Measurements from ENCODE around the gene KASH5. TPM values are rescaled to one million over a fixed set of nuclear protein-coding genes. Genes with fewer than 3 reads are reported as not detected.

The KASH5 gene
- total and polyA plus RNA-seq, 12 donors, result not detected

DNA sequence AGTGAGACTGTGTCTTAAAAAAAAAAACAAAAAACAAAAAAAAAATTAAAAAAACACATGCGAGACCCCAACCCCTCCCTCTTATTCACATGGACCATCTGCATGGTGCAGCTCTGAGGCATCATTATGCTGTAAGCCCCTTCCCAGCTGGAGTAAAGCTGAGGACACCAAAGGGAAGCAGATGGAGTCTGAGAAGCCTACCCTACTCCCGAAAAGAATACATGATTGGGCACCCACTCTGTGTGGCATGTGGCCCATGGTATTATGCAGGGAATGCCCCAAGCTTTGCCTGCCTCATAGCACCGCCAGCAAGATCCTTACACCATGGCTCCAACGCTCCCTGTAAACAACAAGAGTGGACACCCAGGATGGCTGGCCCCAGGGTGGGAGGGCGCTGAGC, 30.5 kb downstream of the KASH5 start:
- no peaks in the 10 kb centered on the region for H3K9me3 ChIP-seq
- no peak overlapping the region for H3K27ac ChIP-seq
- no peaks in the 10 kb centered on the region for H3K36me3 ChIP-seq
- no peak overlapping the region for H3K4me3 ChIP-seq
- intact Hi-C loops (cut with DNase I), result no loop called here
- DNase-seq (no peak), ATAC-seq (no peak)
- peaks cover 4 to 31% (median 26%) of the 10 kb centered on the region in 9 donors for H3K4me1 ChIP-seq
- TF ChIP-seq CTCF (IDR thresholded peaks at IDR 0.05), result no peak
- 80 to 96% methylated on average over 5 of the region's 5 CpGs for WGBS, 2 donors
- peaks cover 4 to 87% (median 77%) of the 10 kb centered on the region in 7 donors for H3K27me3 ChIP-seq

DNA sequence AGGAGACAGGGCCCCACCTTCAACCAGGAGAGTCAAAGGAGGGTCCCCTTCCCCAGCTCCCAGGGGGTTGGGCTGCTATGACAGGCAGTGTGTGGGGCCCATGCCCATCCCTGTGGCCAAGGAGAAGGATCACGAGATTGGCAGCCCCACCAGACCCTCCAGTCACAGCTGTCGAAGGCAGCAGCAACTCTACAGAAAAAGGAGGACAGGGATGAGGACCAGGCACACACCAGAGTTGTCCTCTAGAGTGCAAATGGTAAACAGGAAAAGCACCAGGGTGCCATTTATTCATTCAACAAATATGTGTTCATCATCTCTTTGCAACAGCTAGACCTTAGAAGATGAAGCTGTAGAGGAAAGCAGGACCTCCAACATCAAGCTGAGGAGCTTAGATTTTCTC, 31.1 kb downstream of the KASH5 start:
- Histone ChIP-seq H3K36me3 (no peaks in the 10 kb centered on the region), H3K4me3 (no peak overlapping the region), H3K9me3 (no peaks in the 10 kb centered on the region), H3K27me3 (peaks cover 4 to 93% (median 84%) of the 10 kb centered on the region in 7 donors), H3K27ac (no peak overlapping the region), H3K4me1 (peaks cover 5 to 34% (median 30%) of the 10 kb centered on the region in 9 donors)
- no peak for TF ChIP-seq CTCF (IDR thresholded peaks at IDR 0.05)
- intact Hi-C loops (cut with DNase I), result no loop called here
- no peak for DNase-seq
- no peak for ATAC-seq
- WGBS, 2 donors, result 81 to 82% methylated on average over 2 of the region's 2 CpGs

DNA sequence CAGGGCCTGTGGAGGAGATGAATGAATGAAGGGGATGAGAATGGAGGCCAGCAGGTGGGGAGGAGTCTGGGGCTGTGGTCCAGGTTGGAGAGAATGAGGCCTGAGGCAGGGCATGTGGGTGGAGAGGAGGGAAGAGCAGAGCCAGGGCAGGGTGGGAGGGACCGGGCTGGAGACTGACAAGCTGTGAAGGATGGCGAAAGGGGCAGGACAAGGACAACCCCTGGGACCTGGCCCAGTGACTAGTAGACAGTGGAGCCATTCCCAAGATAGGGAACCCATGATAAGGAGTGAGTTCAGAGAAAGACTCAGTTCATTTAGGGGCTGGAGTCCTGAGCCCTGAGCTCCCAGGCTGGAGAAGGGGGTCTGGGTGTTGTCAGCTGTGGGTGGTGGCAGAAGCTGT, 32.2 kb downstream of the KASH5 start:
- Histone ChIP-seq H3K27ac (no peak overlapping the region), H3K4me3 (no peak overlapping the region), H3K27me3 (peaks cover 4 to 100% (median 92%) of the 10 kb centered on the region in 7 donors), H3K4me1 (peaks cover 5 to 34% (median 30%) of the 10 kb centered on the region in 9 donors), H3K9me3 (no peaks in the 10 kb centered on the region), H3K36me3 (no peaks in the 10 kb centered on the region)
- intact Hi-C loops (cut with DNase I), result no loop called here
- WGBS, 2 donors, result 48 to 62% methylated on average over 2 of the region's 2 CpGs
- TF ChIP-seq CTCF (IDR thresholded peaks at IDR 0.05), result no peak
- ATAC-seq (no peak), DNase-seq (no peak)

DNA sequence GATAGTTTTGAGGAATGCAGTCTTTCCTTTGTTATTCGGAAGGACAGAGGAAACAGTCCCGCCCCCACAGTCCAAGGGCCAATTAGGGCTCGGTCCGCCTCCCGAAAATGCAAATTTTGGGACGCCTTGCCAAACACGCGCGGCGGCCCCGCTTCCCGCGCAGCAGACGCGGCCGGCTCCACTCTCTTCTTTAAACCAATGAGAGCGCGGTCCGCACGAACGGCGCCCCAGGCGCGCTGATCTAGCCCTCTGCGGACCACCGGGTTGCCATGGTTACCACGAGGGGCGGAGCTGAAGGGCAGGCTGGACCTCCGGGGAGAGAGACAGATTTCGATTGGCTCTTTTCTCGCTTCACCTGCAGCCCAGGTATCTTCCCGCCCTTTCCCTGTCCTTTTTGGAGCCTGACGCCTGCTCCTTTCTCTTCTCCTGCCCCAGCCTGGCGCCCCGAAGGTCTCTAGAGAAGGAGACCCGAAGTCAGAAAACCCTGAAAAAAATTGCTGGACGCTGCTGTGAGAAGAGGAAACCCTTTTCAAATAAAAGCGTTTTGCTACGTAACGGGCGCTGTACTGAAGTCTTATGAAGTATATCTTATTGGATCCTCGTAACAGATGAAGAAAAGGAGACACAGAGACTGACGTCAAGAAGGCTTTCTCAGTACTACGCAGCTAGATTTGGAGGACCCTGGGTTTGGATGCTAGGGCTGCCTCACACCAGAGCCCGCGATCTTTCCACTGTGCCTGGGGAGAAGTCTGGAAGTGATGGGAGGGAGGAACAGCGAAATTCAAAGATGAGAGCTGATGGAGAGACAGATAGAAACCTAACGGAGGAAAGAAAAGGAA, 33.2 kb downstream of the KASH5 start:
- Histone ChIP-seq H3K36me3 (no peaks in the 10 kb centered on the region), H3K9me3 (no peaks in the 10 kb centered on the region), H3K27ac (no peak overlapping the region), H3K4me1 (peaks cover 5 to 38% (median 30%) of the 10 kb centered on the region in 9 donors), H3K4me3 (peak overlapping the region in 6 of 10 donors; percentile 10 to 38 (median 29)), H3K27me3 (peaks cover 7 to 100% (median 95%) of the 10 kb centered on the region in 7 donors)
- DNase-seq (peak; percentile 67 to 73), ATAC-seq (peak; percentile 60 to 86 (median 76))
- intact Hi-C loops (cut with DNase I), result no loop called here
- TF ChIP-seq CTCF (IDR thresholded peaks at IDR 0.05), result no peak
- WGBS, 2 donors, result 8 to 9% methylated on average over 48 of the region's 48 CpGs

All from heart right ventricle (tissue), 16 donors.